Neural crest cell (in vitro differentiated cells): ENCODE data around the gene TRIM74. TPM values are rescaled to one million over a fixed set of nuclear protein-coding genes. Genes with fewer than 3 reads are reported as not detected.
"Not testable (repeated sequence)": the region's sequence is repeated elsewhere in the genome, so short reads cannot be mapped to it uniquely, and the experiment has no call there.

Experiments used
- DNase-seq: peaks from one replicate; pipeline ENCODE4 v3.0.0; 2021; ENCODE audit warnings: low read depth, mixed read lengths, low spot score
- H3K27ac Mint-ChIP-seq: one replicate; pipeline ENCODE4 v1.8.0; 2021; ENCODE audit warnings: mild to moderate bottlenecking, mixed read lengths; ENCODE audit not compliant: unreplicated experiment
- H3K27me3 Mint-ChIP-seq: 2 replicates; pipeline ENCODE4 v1.8.0; 2021; ENCODE audit warnings: low read depth, mild to moderate bottlenecking, mixed read lengths
- H3K36me3 Mint-ChIP-seq: 2 replicates; pipeline ENCODE4 v1.8.0; 2021; ENCODE audit warnings: low read depth, mild to moderate bottlenecking, mixed read lengths
- H3K4me1 Mint-ChIP-seq: 2 replicates; pipeline ENCODE4 v1.8.0; 2021; ENCODE audit warnings: mixed read lengths
- H3K4me3 Mint-ChIP-seq: one replicate; pipeline ENCODE4 v1.8.0; 2021; ENCODE audit warnings: mild to moderate bottlenecking, mixed read lengths
- H3K9me3 Mint-ChIP-seq: 2 replicates; pipeline ENCODE4 v1.8.0; 2021; ENCODE audit warnings: mixed read lengths
- total RNA-seq: library from RNA; stranded (reverse); gene quantifications from 2 replicates; pipeline ENCODE4 v1.2.1, GENCODE V29; 2021
- TF ChIP-seq, protein P1 (sequence below): fragments of 200-600 bp; sonication (generic); conservative IDR thresholded peaks from 2 replicates; pipeline ENCODE4 v1.5.0; 2021; ENCODE audit warnings: antibody characterized with exemption, mild to moderate bottlenecking

The TRIM74 gene
- total RNA-seq, 1 donor from 2014 or later: 0.96 TPM

DNA sequence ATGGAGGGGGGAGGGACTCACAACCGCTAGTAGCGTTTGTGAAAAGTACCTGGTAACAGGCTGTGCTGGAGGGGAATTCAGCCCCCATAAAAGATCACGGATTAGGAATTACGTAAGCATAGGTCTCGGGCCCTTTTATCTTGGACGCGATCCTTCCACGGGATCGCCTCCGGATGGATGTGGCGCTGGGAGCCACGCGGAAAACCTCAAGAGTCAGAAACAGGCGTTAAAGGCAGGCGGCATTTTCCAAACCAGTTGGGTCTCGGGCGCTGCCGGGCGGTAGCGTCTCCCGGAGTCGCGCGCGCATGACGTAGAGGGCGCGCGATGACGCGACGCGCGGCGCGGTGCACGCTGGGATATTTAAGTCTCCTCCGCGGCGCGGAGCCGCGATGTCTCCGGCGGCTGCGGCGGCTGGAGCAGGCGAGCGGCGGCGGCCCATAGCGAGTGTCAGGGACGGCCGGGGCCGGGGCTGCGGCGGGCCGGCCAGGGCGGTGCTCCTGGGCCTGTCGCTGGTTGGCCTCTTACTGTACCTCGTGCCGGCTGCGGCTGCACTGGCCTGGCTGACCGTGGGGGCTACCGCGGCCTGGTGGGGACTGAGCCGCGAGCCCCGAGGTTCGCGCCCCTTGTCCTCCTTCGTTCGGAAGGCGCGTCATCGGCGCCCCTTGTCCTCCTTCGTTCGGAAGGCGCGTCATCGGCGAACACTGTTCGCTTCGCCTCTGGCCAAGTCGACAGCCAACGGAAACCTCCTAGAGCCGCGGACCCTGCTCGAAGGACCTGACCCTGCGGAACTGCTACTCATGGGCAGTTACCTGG, 44.3 kb downstream of the TRIM74 start, which contains the start of gene POM121:
Gene POM121, plus strand, starts transcription at position 363 of the 813 bp plus-strand sequence. Its CDS starts 27 bp downstream, at position 390.
- TF ChIP-seq, protein P1, sequence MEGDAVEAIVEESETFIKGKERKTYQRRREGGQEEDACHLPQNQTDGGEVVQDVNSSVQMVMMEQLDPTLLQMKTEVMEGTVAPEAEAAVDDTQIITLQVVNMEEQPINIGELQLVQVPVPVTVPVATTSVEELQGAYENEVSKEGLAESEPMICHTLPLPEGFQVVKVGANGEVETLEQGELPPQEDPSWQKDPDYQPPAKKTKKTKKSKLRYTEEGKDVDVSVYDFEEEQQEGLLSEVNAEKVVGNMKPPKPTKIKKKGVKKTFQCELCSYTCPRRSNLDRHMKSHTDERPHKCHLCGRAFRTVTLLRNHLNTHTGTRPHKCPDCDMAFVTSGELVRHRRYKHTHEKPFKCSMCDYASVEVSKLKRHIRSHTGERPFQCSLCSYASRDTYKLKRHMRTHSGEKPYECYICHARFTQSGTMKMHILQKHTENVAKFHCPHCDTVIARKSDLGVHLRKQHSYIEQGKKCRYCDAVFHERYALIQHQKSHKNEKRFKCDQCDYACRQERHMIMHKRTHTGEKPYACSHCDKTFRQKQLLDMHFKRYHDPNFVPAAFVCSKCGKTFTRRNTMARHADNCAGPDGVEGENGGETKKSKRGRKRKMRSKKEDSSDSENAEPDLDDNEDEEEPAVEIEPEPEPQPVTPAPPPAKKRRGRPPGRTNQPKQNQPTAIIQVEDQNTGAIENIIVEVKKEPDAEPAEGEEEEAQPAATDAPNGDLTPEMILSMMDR: no peak
- peak within 1 kb of the TSS; percentile 99 for H3K4me3 Mint-ChIP-seq
- DNase-seq: peak; percentile 74
- H3K27ac Mint-ChIP-seq: peak within 1 kb of the TSS; percentile 100
- peaks cover 26% of the 10 kb centered on the region for H3K4me1 Mint-ChIP-seq
- H3K27me3 Mint-ChIP-seq: no peaks in the 10 kb centered on the region
- H3K36me3 Mint-ChIP-seq: peaks cover 10% of the 10 kb centered on the region
- H3K9me3 Mint-ChIP-seq: no peaks in the 10 kb centered on the region

DNA sequence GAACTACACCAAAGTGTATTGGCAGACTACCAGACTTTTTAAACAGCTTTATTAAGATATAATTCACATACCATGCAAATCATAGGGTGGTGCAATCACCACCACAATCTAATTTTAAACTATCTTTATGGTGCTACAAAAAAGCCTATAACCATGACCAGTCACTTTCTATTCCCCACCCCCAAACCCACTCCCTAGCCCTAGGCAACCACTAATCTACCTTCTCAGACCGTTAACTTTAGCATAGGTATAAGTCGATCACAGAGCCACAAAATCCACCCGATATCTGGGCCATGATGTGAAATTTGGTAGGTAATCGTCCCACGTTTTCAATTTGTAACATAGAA, 44.9 kb downstream of the TRIM74 start:
- TF ChIP-seq, protein P1: no peak
- Mint-ChIP-seq H3K4me1 (peaks cover 26% of the 10 kb centered on the region), H3K9me3 (no peaks in the 10 kb centered on the region), H3K27me3 (no peaks in the 10 kb centered on the region), H3K27ac (peak overlapping the region; percentile 100), H3K4me3 (peak overlapping the region; percentile 99), H3K36me3 (peaks cover 10% of the 10 kb centered on the region)
- no peak for DNase-seq

DNA sequence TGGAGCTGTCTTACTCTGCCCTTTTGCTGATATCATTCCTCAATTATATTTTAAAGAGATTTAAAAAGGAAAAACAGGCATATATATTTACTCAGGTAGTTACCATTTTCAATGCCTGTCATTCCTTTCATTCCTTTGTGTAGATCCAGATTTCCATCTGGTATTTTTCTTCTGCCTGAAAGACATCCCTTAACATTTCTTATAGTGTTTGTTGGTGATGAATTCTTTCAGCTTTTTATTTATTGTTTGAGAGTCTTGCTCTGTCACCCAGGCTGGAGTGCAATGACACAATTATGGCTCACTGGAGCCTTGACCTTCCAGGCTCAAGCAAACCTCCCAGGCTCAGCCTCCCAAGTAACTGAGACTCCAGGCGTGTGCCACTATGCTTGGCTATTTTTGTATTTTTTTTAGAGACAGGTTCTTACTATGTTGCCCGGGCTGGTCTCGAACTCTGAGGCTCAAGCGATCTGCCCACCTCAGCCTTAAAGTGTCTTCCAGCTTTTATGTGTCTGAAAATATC, 50.0 kb downstream of the TRIM74 start:
- Mint-ChIP-seq H3K4me1 (peaks cover 31% of the 10 kb centered on the region), H3K4me3 (no peak overlapping the region)

DNA sequence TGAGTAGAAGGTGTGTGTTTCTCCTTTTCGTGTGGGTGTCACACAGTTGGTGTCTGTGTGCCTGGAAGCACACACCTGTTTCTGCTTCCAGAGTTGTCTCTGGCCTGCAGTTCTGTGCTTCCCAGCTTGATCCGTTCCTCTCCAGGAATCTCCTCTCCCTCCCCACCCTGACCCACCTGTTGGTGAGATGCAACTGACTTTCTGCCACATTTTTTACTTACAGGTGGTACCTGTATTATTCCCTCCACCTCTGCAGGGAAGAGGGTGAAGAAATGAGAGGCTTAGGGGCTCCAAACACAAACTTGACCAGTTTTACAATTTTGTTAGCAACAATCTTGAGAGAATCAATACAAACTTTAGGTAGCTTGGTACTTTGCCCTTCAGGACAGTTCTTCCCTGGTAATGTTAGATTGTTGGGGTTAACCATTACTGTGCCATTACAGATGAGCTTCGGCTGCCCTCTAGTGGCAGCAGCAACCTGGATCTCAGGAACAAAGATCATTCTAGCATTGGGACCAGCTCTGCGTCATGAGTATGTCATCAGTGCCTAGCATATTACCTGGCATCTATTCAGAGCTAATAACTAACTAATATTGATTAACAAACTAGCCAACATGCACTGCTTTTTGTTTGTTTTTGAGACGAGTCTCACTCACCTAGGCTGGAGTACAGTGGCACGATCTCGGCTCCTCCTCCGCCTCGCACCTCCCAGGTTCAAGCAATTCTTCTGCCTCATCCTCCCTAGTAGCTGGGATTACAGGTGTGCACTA, 54.3 kb downstream of the TRIM74 start:
- Mint-ChIP-seq H3K4me1 (peaks cover 27% of the 10 kb centered on the region), H3K36me3 (peaks cover 10% of the 10 kb centered on the region), H3K4me3 (peak overlapping the region; percentile 56)
- H3K9me3 Mint-ChIP-seq, H3K27ac Mint-ChIP-seq, H3K27me3 Mint-ChIP-seq: not testable (repeated sequence)
- peak; percentile 52 for DNase-seq
- TF ChIP-seq, protein P1: peak; percentile 80

More for the DNA sequence above, 50.0 kb downstream of the TRIM74 start:
- H3K27me3 Mint-ChIP-seq: no peaks in the 10 kb centered on the region
- TF ChIP-seq, protein P1: no peak
- DNase-seq: no peak
- no peaks in the 10 kb centered on the region for H3K9me3 Mint-ChIP-seq
- no peak overlapping the region for H3K27ac Mint-ChIP-seq
- H3K36me3 Mint-ChIP-seq: peaks cover 3% of the 10 kb centered on the region

DNA sequence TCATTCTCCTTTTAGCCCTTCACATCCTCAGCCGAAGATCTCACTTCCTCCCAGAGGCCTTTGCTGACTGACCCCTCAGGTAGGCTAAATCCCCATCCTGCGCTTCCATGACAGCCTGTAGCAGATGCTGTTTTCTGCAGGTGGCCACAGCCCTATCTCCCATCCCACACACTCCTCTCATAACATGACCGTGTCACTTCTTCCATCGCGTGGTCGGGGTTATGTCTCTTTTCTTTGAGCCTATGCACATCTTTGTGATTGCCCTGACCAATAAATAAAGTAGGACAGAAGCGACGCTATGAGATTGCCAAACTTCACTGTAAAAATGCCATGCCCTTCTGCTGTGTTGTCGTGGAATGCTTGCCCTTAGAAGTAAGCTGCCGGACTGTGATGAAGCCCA, 55.5 kb downstream of the TRIM74 start:
- Mint-ChIP-seq H3K27ac (peak overlapping the region; percentile 46), H3K36me3 (peaks cover 13% of the 10 kb centered on the region), H3K4me1 (peaks cover 27% of the 10 kb centered on the region)
- not testable (repeated sequence) for H3K9me3 Mint-ChIP-seq, H3K27me3 Mint-ChIP-seq, H3K4me3 Mint-ChIP-seq, DNase-seq

DNA sequence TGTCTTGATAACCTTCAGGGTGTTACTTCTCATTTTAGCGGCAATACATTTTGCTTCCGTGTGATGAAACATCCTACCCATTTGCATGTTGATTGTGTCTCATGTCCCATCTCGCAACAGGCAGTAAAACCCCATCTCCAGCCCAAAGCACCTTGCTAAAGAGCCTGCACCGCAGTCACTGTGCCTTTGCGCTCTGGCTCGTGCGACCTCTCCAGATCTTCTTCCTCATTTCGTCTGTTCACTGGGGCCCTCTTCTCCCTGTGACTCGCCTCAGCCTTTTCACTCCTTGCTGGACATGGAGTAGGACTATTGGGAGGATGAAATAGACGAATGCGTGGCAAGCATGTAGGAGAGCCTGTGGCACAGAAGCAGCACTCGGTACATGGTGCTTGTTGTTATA, 57.9 kb downstream of the TRIM74 start:
- H3K36me3 Mint-ChIP-seq: peaks cover 21% of the 10 kb centered on the region
- H3K27me3 Mint-ChIP-seq, H3K27ac Mint-ChIP-seq, H3K9me3 Mint-ChIP-seq, H3K4me1 Mint-ChIP-seq, DNase-seq, H3K4me3 Mint-ChIP-seq: not testable (repeated sequence)

Other genes starting within 250 kb of the TRIM74 start
- 2.7 and 3.4 TPM in 2 replicates for gene TYW1B, start 141.3 kb downstream of the TRIM74 start, total RNA-seq
- gene POM121, start 44.4 kb downstream of the TRIM74 start, total RNA-seq: 68.8 and 74.3 TPM in 2 replicates
- not detected in 2 replicates for gene SPDYE8, start 60.3 kb upstream of the TRIM74 start, total RNA-seq
- gene SPDYE11, start 88.4 kb upstream of the TRIM74 start, total RNA-seq: not detected in 2 replicates
- gene SPDYE9, start 116.6 kb upstream of the TRIM74 start, total RNA-seq: not detected in 2 replicates